Epithelial cell of prostate (primary cell): ENCODE data around the gene GAREM2.

ENCODE experiments used
- DNase-seq: peaks from one replicate; pipeline ENCODE4 v3.0.0-alpha.2; 2011; ENCODE audit warnings: low read depth, low spot score
- H3K27ac ChIP-seq: fragments of 450-650 bp; 2 replicates; pipeline ENCODE4 v1.5.1; 2017; ENCODE audit warnings: mild to moderate bottlenecking

Gene GAREM2

GRCh38 chr2:26185954-26186770 is 13.3 kb downstream of the GAREM2 start:
- H3K27ac ChIP-seq: no peak overlapping the region
- DNase-seq: no peak

GRCh38 chr2:26187114-26187513 is 14.2 kb downstream of the GAREM2 start:
- no peak for DNase-seq
- H3K27ac ChIP-seq: no peak overlapping the region

GRCh38 chr2:26187537-26188104 is 14.7 kb downstream of the GAREM2 start:
- no peak overlapping the region for H3K27ac ChIP-seq
- no peak for DNase-seq

GRCh38 chr2:26189123-26189522 is 16.2 kb downstream of the GAREM2 start:
- DNase-seq: no peak
- H3K27ac ChIP-seq: no peak overlapping the region

- no peak for DNase-seq
- H3K27ac ChIP-seq: no peak overlapping the region
Observed at GRCh38 chr2:26189751-26190150, 16.9 kb downstream of the GAREM2 start.

- no peak overlapping the region for H3K27ac ChIP-seq
- no peak for DNase-seq
Observed at GRCh38 chr2:26190369-26190768, 17.5 kb downstream of the GAREM2 start.

- DNase-seq: no peak
- H3K27ac ChIP-seq: no peak overlapping the region
Observed at GRCh38 chr2:26191316-26192159, 18.6 kb downstream of the GAREM2 start.

GRCh38 chr2:26193578-26194231 is 20.8 kb downstream of the GAREM2 start:
- no peak for DNase-seq
- no peak overlapping the region for H3K27ac ChIP-seq

GRCh38 chr2:26195040-26195984 is 22.4 kb downstream of the GAREM2 start:
- no peak overlapping the region for H3K27ac ChIP-seq
- no peak for DNase-seq

GRCh38 chr2:26196683-26197418 is 24.0 kb downstream of the GAREM2 start:
- DNase-seq: no peak
- H3K27ac ChIP-seq: no peak overlapping the region

GRCh38 chr2:26197516-26197915 is 24.6 kb downstream of the GAREM2 start:
- no peak for DNase-seq
- no peak overlapping the region for H3K27ac ChIP-seq

- no peak for DNase-seq
- H3K27ac ChIP-seq: no peak overlapping the region
Observed at GRCh38 chr2:26202981-26203490, 30.1 kb downstream of the GAREM2 start.

GRCh38 chr2:26203906-26204305 is 31.0 kb downstream of the GAREM2 start:
- no peak overlapping the region for H3K27ac ChIP-seq
- DNase-seq: no peak

GRCh38 chr2:26212011-26212410 is 39.1 kb downstream of the GAREM2 start:
- H3K27ac ChIP-seq: no peak overlapping the region
- DNase-seq: no peak

GRCh38 chr2:26214759-26215158 is 41.9 kb downstream of the GAREM2 start:
- no peak for DNase-seq
- H3K27ac ChIP-seq: no peak overlapping the region

- no peak for DNase-seq
- no peak overlapping the region for H3K27ac ChIP-seq
Observed at GRCh38 chr2:26215833-26216232, 42.9 kb downstream of the GAREM2 start.

- DNase-seq: no peak
- H3K27ac ChIP-seq: no peak overlapping the region
Observed at GRCh38 chr2:26216587-26216986, 43.7 kb downstream of the GAREM2 start.

GRCh38 chr2:26217720-26218119 is 44.8 kb downstream of the GAREM2 start:
- no peak for DNase-seq
- no peak overlapping the region for H3K27ac ChIP-seq

GRCh38 chr2:26223018-26223417 is 50.1 kb downstream of the GAREM2 start:
- H3K27ac ChIP-seq: no peak overlapping the region
- DNase-seq: no peak
